ENCODE results near the gene LRRC8A. TPM values are rescaled to one million over a fixed set of nuclear protein-coding genes. Genes with fewer than 3 reads are reported as not detected.

Gene LRRC8A
- total and polyA plus RNA-seq, 12 donors: 9.0 to 88.3 (median 34.5) TPM

DNA sequence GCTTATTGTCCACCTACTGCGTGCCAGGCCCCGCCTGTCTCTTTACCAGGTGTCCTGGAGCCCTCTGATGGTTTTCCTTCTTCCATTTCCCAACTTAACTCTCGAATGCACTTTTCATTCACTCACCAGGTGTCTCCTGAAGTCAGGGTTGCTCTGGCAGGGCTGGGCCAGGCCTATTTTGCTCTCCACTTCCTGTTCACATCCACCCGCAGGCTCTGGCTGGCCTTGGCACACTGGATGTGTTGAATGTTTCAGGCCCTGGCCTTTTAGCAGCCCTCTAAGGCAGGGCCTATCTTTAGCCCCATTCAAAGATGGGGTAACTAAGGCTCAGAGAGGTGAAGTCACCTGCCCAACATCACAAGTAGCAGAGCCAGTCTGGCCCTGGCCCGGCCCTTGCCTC lies 16.4 kb downstream of the LRRC8A start:
- Histone ChIP-seq H3K36me3 (replicated peaks in 1 of 2) (peaks cover 0 to 19% of the 10 kb centered on the region in 2 donors), H3K4me1 (replicated peaks in 1 of 2) (peaks cover 0 to 5% of the 10 kb centered on the region in 2 donors)
- 78 to 83% (median 80%) methylated on average over 5 of the region's 5 CpGs for WGBS, 4 donors

DNA sequence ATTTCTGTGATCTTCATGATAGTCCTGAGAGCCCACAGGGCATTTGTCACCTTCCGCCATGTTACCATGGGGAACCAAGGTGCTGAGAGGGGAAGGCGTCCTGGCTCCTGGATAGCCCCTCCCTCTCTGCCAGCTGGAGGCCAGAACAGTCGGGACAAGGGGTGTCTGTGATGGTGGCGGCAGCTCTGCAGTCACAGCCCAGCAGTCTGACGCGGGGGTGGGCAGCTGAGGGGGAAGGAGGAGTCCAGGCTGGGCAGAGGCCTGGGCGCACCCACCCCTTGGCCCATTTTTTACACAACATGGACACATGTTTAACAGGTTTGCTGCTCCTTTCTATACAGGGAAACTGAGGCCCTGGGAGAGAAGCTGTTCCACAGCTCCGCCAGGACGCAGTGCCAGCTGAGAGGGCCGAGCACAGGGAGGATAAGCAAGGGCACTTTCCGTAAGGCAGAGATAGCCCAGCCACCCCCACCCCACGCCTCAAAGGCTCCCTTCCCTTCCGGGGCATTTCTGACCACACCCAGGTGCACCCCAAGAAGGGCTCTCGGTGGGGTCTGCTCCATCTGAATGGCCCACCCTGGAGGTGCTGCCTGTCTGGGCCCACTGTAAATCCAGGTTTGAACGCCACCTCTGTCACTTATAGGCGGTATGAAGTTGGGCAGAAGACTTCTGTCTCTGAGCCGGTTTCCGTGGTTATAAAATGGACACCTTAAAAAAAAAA lies 17.1 kb downstream of the LRRC8A start:
- DNase-seq: no peak
- H3K27me3 ChIP-seq: no peaks in the 10 kb centered on the region
- intact Hi-C loops (cut with DNase I): no loop called here

More for the DNA sequence above, 16.4 kb downstream of the LRRC8A start:
- DNase-seq: no peak
- H3K27ac ChIP-seq: peak overlapping the region in 1 of 5 donors; percentile 29
- no peak for TF ChIP-seq POLR2A (IDR thresholded peaks at IDR 0.05)
- TF ChIP-seq, protein P1, sequence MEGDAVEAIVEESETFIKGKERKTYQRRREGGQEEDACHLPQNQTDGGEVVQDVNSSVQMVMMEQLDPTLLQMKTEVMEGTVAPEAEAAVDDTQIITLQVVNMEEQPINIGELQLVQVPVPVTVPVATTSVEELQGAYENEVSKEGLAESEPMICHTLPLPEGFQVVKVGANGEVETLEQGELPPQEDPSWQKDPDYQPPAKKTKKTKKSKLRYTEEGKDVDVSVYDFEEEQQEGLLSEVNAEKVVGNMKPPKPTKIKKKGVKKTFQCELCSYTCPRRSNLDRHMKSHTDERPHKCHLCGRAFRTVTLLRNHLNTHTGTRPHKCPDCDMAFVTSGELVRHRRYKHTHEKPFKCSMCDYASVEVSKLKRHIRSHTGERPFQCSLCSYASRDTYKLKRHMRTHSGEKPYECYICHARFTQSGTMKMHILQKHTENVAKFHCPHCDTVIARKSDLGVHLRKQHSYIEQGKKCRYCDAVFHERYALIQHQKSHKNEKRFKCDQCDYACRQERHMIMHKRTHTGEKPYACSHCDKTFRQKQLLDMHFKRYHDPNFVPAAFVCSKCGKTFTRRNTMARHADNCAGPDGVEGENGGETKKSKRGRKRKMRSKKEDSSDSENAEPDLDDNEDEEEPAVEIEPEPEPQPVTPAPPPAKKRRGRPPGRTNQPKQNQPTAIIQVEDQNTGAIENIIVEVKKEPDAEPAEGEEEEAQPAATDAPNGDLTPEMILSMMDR (IDR thresholded peaks at IDR 0.05): no peak
- intact Hi-C loops (cut with DNase I): no loop called here
- no peaks in the 10 kb centered on the region for H3K9me3 ChIP-seq (replicated peaks in 1 of 3)
- H3K27me3 ChIP-seq: no peaks in the 10 kb centered on the region
- no peak overlapping the region for H3K4me3 ChIP-seq

DNA sequence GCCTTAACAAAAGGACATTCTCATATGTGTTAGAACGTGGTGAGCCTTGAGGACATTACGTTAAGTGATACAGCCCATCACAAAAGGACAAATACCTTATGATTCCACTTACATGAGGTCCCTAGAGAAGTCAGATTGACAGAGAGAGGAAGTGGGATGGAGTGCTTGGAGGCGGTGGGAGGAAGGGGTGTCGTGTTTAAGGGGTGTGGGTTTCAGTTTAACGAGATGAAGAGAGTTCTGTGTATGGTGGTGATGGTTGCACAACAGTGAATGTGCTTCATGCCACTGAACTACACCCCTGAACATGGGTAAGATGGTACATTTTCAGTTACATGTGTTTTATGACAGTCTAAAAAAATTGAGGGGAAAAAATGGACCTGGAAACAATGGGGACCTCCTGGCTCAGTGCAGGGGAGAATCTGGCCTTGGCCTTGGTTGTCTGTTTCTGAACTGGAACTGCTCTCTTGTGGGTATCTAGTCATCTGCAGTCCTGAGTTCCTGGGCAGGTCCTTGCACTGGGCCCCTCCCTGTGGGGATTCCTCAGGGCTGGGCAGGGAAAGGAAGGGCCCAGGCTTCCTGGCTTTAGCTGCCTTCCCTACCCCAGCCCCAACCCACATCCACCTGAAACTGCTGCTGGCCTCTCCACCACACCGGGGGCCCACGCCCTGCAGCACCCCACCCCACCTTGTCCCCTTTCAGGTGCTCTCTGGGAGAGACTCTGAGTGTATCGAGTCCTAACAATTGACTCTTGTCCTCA lies 17.8 kb downstream of the LRRC8A start:
- peaks cover 0 to 5% of the 10 kb centered on the region in 2 donors for H3K4me1 ChIP-seq (replicated peaks in 1 of 2)
- no peaks in the 10 kb centered on the region for H3K9me3 ChIP-seq (replicated peaks in 1 of 3)
- WGBS, 4 donors: 61 to 68% (median 65%) methylated on average over 8 of the region's 8 CpGs
- H3K27me3 ChIP-seq: no peaks in the 10 kb centered on the region
- TF ChIP-seq, protein P1 (IDR thresholded peaks at IDR 0.05): no peak
- no peak for TF ChIP-seq POLR2A (IDR thresholded peaks at IDR 0.05)
- peaks cover 0 to 19% of the 10 kb centered on the region in 2 donors for H3K36me3 ChIP-seq (replicated peaks in 1 of 2)
- H3K4me3 ChIP-seq: no peak overlapping the region
- intact Hi-C loops (cut with DNase I): no loop called here
- peak in 1 of 7 donors; percentile 42 for DNase-seq
- peak overlapping the region in 1 of 5 donors; percentile 17 for H3K27ac ChIP-seq

More for the DNA sequence above, 17.1 kb downstream of the LRRC8A start:
- peaks cover 0 to 5% of the 10 kb centered on the region in 2 donors for H3K4me1 ChIP-seq (replicated peaks in 1 of 2)
- peak overlapping the region in 1 of 5 donors; percentile 29 for H3K27ac ChIP-seq
- TF ChIP-seq, protein P1 (IDR thresholded peaks at IDR 0.05): no peak
- TF ChIP-seq POLR2A (IDR thresholded peaks at IDR 0.05): no peak
- no peaks in the 10 kb centered on the region for H3K9me3 ChIP-seq (replicated peaks in 1 of 3)
- WGBS, 4 donors: 86 to 90% (median 90%) methylated on average over 10 to 18 of the region's 18 CpGs
- H3K36me3 ChIP-seq (replicated peaks in 1 of 2): peaks cover 0 to 19% of the 10 kb centered on the region in 2 donors
- H3K4me3 ChIP-seq: no peak overlapping the region

DNA sequence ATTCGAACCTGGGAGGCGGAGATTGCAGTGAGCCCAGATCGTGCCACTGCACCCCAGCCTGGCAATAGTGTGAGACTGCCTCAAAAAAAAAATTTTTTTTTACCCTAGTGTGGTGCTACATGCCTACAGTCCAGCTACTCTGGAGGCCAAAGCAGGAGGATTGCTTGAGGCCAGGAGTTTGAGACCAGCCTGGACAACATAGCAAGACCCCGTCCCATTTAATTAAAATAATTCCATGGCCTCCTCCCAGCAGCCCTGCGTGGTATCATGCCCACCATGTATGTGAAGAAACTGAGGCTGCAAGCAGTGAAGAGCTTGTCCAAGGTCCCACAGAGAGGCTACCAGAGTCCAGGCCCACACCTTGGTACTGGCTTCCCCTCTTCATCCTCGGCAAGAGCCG lies 19.4 kb downstream of the LRRC8A start:
- TF ChIP-seq, protein P1 (IDR thresholded peaks at IDR 0.05): no peak
- no peak for TF ChIP-seq POLR2A (IDR thresholded peaks at IDR 0.05)
- DNase-seq: no peak
- Histone ChIP-seq H3K27me3 (no peaks in the 10 kb centered on the region), H3K36me3 (replicated peaks in 1 of 2) (peaks cover 0 to 19% of the 10 kb centered on the region in 2 donors), H3K27ac (no peak overlapping the region), H3K9me3 (replicated peaks in 1 of 3) (no peaks in the 10 kb centered on the region), H3K4me3 (no peak overlapping the region), H3K4me1 (replicated peaks in 1 of 2) (peaks cover 0 to 5% of the 10 kb centered on the region in 2 donors)
- WGBS, 4 donors: 83 to 98% (median 91%) methylated on average over 5 to 7 of the region's 7 CpGs
- intact Hi-C loops (cut with DNase I): no loop called here
